HG03139 (cell line): Measurements from ENCODE around the gene SQOR.
"Not testable (repeated sequence)": the region's sequence is repeated elsewhere in the genome, so short reads cannot be mapped to it uniquely, and the experiment has no call there.

Experiments used
- ATAC-seq: cut with Tn5 transposase; IDR thresholded peaks from one replicate; pipeline ENCODE4 v1.9.1; 2021; ENCODE audit not compliant: unreplicated experiment

SQOR gene

DNA sequence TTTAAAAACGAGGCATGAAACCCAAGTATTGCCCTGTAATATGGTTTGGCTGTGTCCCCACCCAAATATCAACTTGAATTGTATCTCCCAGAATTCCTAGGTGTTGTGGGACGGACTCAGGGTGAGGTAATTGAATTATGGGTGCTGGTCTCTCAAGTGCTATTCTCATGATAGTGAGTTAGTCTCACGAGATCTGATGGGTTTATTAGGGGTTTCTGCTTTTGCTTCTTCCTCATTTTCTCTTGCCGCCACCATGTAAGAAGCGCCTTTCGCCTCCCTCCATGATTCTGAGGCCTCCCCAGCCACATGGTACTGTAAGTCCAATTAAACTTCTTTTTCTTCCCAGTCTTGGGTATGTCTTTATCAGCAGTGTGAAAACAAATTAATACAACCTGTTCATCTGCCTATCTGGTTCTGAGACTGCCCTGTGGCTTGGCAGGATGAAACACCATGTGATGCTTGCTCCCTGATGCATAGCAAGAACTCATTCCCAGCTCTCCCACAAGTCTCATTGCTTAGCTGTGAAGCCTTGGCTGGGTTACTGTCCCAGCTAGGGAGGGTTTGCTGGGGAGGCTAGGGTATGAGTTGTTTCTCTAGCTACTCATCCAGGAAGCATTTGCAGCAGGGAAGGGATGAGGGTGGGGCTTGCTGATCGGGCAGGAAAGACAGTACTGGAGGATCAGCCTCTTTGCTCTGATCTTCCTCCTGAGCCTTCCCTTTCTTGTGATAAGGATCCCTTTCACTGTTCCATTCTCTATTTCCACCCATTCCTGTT is 3.7 kb upstream of the SQOR start:
- no peak for ATAC-seq

DNA sequence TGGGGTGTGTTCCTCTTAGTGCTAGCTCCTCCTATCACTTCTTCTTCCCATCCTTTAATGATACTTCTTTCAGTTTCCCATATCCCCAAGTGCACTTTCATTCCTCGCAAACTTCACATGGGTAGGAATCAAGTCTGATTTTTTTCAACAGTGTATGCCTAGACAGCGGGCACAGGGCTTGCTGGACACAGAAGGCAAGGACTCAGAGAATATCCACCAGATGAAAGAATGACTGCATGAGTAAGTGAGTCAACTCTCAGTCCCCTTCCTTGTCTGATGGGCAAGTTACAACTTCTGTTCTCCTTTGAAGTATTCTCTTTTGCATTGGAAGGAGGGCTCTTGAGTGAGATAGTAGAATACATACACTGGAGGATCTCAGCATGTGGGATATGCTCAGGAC is 3.1 kb upstream of the SQOR start:
- no peak for ATAC-seq

DNA sequence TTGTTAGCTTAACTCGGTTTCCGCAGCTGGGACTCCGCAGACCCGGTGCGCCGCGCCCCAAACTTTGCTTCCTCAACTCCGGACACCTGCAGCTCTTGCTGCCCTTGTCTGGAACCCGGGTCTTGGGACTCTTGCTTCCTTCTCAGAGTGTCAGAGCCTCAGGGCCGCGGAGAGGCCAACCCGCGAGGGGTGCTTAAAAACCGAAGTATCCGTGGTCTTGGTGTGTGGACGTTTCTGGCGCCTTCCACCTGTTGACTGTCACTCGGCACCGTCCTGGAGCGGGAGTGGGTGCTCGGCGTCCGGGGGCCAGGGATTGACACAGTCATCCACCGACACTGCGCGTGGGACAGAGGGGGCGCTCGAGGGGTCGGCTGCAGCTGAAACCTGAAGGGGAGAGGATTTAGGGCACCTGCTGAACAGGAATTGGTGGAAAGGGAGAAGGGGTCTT is 386 bp downstream of the SQOR start:
- peak; percentile 49 for ATAC-seq

DNA sequence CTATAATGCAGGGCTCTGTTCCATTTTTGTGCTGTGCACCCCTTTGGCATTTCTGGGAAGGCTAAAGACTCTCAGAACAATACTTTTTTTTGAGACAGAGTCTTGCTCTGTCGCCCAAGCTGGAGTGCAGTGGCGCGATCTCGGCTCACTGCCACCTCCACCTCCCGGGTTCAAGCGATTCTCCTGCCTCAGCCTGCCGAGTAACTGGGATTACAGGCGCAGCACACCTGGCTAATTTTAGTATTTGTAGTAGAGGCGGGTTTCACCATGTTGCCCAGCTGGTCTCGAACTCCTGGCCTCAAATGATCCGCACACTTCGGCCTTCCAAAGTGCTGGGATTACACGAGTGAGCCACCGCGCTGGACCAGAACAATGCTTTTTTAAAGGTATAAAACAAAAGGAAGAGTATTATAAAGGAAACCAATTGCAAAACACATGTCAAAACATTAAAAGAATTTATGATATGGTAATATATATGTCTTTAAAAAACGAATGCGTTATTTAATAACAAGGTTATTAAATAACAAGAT is 999 bp downstream of the SQOR start:
- ATAC-seq, result no peak

DNA sequence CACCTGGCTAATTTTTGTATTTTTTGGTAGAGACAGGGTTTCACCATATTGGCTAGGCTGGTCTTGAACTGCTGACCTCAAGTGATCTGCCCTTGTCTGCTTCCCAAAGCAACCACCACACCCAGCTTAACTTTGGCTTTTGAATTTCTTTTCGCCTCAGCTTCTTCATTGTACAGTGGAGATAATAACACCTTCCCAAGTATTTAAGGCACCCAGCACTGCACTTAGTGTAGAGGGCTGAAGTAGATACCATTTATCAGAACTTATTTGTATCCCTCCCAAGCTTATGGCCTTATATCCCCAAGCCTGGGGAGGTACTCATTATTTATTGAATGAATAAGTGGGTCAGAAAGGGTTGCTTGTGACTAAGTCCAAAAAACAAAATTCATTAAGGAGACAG is 2.3 kb downstream of the SQOR start:
- no peak for ATAC-seq

DNA sequence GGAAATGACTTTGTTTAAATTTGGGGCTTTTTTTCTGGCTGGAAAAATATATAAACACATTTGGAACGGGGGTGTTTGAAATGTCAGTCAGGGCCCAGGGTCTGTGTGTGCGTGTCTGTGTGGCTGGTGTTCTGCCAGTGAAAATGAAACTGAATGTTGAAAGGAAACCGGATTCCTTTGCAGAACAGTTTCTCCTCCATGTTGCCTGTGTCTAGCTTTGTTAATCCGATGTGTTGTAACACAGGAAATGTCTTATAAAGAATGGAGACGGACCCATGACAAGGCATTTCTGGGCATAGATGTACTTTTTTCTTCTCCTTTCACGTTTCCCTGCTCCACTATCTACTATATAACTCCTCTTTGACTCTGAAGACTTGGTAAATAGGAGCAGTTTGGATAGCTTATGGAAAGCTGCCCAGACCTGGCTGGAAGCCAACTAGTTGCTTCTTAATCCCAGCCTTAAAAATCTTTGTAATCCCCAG is 2.8 kb downstream of the SQOR start:
- peak; percentile 53 for ATAC-seq

DNA sequence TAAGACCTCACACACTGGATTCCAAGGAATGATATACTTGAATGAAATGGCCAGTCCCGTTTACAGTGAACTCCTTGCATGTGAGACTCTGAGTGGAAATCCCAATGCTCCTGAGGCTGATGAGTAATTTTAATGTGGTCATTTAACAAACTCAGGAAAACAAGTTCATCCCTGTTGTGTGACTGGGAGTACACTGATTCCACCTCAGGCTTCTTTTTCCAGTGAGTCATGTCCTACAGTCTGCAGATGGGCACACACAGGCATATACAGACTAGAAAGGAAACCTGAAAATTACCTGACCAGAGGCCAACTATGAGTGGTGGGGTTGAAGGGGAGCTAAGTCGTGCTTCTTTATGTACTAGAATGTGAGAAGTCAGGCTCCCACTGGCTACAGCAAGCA is 5.8 kb downstream of the SQOR start:
- no peak for ATAC-seq

DNA sequence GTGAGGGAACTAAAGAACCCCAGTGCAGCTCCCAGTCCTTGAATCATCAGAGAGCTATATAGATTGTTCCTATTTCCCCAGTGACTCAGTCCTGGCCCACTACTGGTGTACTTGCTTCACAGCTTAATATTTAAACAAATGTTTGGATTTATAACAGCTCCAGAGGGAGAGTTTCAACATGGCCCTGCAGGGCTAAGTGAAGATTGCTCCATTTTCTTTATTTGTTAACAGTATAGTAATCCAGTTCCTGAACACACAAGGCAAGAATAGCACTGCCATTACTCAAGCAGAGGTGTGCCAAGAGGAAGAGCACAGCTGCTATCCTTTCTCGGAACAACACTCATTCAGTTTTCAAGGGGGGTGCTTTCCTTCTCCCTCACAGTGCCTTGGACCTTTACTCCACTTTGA is 6.5 kb downstream of the SQOR start:
- ATAC-seq, result no peak

DNA sequence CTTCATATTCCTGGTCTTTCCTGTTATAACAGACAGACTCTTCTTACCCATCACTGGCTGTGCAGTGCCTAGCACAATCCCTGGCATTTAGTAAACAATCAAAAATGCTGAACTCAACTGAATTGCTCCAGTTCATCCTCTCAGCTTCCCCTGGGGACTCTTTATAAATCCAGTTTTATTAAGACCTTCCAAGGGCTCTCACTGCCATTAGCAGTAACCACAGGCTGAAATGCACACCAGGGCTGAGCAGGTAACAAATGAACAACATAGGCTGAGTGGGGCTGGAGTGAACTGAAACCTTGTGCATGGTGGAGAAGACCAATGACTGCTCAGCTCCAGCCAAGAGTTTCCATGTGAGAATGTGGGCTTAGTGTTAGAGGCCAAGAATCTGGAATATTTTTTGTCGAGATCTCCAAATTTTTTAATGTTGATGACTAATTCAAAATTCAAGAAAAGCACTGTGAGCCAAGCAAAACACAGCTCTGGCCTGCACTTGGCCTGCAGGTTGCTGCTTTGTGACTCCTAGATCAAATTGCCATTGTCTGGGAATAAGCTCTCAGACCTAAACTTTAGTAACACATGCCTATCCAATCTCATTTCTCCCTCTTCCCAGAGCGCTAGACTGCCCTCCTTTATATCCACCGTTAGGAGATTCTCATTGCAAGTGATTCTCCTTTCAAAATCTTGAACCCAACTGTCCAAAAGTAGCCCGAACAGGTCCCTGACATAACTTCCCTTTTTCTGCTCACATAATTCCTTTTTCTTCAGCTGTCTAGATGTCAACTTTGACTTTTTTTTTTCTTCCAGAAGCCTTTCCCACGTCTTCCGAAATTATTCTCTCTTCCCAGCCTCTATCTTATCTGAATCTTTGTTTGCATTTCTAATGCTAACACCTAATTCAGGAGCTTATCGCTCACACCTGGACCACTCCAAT is 7.4 kb downstream of the SQOR start:
- ATAC-seq, result no peak

DNA sequence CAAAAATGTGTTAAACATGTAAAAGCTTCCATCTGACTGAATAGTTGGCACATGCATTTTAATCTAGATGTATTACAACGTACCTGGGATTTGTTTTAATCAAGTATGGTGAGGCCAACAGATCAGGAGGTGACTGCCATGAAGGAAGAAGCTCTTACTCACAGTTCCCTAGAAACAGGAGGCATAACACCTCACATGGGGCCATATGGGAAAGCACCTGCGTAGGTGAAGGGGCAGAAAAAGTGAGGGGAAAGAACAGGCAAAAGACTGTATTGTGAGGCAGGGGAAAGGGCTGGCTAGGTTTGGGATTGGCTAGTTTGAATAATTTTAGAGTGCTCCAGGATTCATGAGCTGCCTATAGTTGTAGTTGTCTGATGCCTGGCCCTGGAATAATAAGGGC is 9.6 kb downstream of the SQOR start:
- ATAC-seq, result no peak

DNA sequence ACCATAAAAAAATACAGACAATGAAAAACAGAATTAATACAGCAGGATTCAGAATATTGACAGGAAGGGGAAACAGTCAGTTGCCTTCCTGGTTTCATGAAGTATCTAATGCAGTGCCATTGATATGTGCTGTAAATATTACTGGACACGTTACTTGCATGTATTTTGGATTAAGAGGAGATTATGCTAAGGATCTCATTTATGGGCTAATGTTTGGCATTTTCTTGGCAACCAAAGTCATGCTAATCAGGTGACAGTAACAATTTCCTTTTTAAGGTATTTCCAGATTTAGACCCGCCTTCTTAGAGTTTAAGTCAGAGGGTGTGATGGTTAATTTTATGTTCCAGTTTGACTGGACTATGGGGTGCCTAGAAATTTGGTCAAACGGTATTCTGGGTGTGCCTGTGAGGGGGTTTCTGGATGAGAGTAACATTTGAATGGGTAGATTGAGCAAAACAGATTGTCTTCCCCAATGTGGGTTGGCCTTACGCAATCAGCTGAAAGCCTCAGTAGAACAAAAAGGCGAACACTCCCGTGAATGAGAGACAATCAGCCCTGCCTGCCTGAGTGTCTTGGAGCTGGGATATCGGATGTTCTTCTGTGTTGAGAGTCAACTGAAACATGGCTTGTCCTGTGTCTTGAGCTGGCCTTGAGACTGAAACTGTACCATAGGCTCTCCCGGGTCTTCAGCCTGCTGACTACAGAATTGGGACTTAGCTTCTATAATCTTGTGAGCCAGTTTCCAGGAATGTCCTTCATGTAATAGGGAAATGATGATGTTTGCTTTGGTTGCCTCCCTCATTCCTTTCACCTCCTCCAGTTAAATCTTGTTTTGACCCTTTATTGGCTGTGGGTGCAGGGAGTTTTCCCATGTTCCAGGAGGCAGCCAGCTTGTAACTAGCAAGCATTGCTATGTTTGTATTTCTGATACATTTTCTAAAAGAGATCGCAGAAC is 10.5 kb downstream of the SQOR start:
- no peak for ATAC-seq

DNA sequence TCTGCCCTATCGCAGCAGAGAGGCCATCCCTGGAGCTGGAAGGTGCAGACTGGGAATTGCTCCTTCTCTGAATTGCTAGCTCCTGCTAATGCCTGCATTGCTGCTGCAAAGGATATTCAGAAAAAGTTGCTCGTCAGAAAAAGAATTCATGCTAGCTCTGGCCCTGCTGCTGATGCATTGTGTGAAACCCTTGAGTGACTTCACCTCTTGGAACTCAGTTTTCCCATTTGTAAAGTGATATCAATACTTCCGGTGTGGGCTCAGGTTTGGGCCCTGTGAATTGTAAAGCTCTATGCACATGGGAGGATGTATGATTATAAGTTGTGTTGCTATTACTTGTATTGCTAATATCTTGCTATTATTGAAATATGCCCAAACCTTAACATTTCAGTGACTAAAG is 11.4 kb downstream of the SQOR start:
- no peak for ATAC-seq

DNA sequence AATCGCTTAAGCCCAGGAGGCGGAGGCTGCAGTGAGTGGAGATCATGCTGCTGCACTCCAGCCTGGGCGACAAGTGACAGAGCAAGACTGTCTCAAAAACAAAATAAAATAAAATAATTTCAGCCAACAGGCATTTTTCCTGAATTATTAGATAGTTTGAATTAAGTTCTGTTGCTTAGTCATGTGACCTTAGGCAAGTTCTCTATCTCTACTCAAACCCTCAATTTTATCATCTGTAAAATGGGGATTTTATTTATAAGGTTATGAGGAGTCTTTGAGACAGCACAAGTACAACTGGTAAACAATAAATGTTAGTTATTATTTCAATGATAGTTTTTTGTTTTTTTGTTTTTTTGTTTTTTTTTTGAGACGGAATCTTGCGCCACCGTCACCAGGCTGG is 13.0 kb downstream of the SQOR start:
- no peak for ATAC-seq

DNA sequence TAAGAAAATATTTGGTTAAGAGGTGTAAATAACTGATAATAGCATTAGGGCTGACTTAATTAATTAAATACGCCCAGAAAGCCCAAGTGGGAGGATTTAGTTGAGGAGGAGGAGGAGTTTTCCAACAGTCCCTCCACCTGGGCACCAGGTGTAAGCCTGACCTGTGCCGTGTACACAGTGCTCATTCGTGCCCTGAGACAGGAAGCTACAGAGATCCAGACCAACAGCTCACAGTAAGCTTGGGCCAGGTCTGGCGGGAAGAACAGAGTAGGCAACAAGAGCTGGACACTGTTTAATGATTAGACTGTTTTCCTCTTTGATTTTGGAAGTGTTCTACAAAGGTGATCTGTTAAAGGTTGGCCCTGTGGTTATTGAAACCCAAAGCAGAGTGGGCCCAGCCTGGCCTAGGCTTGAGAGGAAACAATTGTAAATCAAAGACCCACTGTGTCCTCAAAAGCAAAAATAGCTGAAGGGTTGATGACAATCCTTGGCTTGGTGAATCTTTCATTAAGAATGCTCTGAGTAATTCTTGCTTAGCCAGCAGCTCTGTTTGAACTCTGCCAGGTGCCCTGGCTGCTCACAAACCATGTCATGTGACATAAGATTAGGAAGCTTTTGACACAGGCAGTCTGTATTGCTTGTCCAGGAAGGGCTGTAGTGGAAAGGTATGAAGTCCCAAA is 13.8 kb downstream of the SQOR start:
- ATAC-seq, result no peak

DNA sequence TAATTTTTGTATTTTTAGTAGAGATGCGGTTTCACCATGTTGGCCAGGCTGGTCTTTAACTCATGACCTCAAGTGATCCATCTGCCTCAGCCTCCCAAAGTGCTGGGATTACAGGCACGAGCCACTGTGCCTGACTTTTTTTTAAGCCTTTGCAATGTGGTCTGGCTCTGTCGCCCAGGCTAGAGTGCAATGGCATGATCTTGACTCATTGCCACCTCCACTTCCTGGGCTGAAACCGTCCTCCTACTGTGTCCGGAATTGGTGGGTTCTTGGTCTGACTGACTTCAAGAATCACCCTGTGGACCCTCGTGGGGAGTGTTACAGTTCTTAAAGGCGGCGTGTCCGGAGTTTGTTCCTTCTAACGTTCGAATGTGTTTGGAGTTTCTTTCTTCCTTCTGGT is 15.2 kb downstream of the SQOR start:
- ATAC-seq, result not testable (repeated sequence)

DNA sequence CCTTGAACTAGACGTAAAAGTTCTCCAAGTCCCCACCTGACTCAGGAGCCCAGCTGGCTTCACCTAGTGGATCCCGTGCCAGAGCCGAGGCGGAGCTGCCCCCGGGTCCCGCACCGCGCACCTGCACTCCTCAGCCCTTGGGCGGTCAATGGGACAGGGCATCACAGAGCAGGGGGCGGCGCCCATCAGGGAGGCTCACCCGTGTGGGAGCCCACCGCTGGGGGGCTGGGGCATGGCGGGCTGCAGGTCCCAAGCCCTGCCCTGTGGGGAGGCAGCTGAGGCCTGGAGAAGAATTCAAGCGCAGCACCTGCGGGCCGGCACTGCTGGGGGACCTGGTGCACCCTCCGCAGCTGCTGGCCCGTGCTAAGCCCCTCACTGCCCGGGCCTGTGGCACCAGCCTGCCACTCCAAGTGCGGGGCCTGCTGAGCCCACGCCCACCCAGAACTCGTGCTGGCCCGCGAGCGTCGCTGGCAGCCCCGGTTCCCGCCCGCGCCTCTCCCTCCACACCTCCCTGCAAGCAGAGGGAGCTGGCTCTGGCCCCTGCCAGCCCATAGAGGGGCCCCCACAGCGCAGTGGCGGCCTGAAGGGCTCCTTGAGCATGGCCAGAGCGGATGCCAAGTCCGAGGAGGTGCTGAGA is 16.2 kb downstream of the SQOR start:
- ATAC-seq, result no peak

DNA sequence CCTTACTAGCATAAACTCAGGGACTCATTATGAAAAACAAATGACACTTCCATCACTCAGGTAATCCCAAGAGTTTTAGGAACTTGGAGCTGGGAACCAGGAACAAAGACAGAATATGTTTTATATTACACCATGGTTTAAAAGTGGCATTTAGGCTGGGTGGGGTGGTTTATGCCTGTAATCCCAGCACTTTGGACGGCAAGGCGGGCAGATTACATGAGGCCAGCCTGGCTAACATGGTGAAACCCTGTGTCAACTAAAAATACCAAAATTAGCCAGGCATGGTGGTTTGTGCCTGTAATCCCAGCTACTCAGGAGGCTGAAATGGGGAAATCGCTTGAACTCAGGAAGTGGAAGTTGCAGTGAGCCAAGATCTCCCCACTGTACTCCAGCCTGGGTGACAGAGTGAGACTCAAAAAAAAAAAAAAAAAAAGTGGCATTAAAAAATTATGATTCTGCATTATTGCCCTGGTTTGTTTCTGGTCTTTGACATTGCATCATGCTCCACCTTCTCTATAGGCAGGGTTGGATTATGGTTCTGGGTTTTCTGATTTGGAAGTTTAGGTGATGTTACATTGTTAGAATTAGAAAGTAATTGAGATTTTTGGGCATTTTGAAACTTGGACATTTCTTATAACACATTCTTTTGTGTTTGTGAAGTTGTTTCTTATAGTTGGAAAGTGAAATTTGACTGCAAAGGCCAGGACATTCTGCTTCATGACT is 19.0 kb downstream of the SQOR start:
- no peak for ATAC-seq

DNA sequence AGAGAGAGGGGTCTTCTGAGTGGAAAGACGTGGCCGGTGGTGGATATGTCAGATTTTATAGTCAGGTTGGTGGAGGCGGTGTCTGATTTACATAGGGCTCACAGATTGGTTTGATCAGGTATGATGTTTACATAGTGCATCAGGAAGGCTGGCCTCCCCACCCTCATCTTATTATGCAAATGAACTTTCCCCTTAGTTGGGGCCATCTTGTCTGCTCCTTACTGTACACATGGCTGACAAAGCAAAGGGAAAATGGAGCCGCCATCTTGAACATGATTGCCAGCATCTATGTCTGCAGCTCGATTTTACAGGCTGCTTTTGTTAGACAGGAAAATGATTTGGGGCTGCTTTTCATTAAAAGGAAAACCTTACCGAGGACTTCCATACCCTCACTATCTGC is 19.9 kb downstream of the SQOR start:
- no peak for ATAC-seq

DNA sequence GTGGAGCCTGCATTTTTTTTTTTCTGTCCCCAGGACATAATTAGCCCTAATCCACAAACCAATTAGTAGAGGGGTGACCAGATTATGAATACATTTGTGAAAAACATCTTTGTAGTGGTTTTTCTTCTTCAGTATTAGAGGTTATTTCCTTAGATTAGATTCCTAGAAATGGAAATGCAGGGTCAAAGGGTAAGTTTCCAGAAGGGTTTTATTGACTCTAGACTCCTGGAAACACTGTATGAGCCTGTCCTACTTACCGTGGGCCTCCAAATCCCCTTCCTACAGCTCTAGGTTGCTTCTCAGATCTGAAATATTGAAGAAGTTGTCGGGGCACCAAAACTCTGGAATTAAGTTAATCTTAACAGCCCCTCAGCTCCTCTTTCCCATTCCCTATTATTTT is 22.4 kb downstream of the SQOR start:
- no peak for ATAC-seq
